NCI-H2081 (cell line): ENCODE results near the gene EPC1.

Experiments used
- DNase-seq, 2 experiments: peaks; one replicate each; lab custom pipeline; 2025; lab: John Stamatoyannopoulos, UW

The EPC1 gene

GRCh38 chr10:32337350-32337749 lies 9.6 kb downstream of the EPC1 start:
- no peak for DNase-seq

- no peak for DNase-seq
These were observed 13.1 kb downstream of the EPC1 start for GRCh38 chr10:32333849-32334248.

- DNase-seq, result no peak
These were observed 14.6 kb downstream of the EPC1 start for GRCh38 chr10:32332299-32332750.

GRCh38 chr10:32331606-32332005 lies 15.4 kb downstream of the EPC1 start:
- no peak for DNase-seq

- no peak for DNase-seq
These were observed 16.7 kb downstream of the EPC1 start for GRCh38 chr10:32330214-32330613.

- DNase-seq, result no peak
These were observed 17.9 kb downstream of the EPC1 start for GRCh38 chr10:32329061-32329460.

- no peak for DNase-seq
These were observed 18.5 kb downstream of the EPC1 start for GRCh38 chr10:32328499-32328898.

- no peak for DNase-seq
These were observed 19.6 kb downstream of the EPC1 start for GRCh38 chr10:32327364-32327691.

GRCh38 chr10:32326680-32327363 lies 20.1 kb downstream of the EPC1 start:
- no peak for DNase-seq

GRCh38 chr10:32326119-32326518 lies 20.8 kb downstream of the EPC1 start:
- no peak for DNase-seq

GRCh38 chr10:32323051-32323450 lies 23.9 kb downstream of the EPC1 start:
- DNase-seq, result no peak

- no peak for DNase-seq
These were observed 25.8 kb downstream of the EPC1 start for GRCh38 chr10:32321016-32321631.

- DNase-seq, result no peak
These were observed 28.5 kb downstream of the EPC1 start for GRCh38 chr10:32318476-32318896.

- DNase-seq, result no peak
These were observed 29.1 kb downstream of the EPC1 start for GRCh38 chr10:32317795-32318357.

- no peak for DNase-seq
These were observed 31.5 kb downstream of the EPC1 start for GRCh38 chr10:32315424-32315823.

GRCh38 chr10:32314588-32314987 lies 32.4 kb downstream of the EPC1 start:
- DNase-seq, result no peak

- no peak for DNase-seq
These were observed 38.8 kb downstream of the EPC1 start for GRCh38 chr10:32308027-32308603.

- DNase-seq, result no peak
These were observed 39.3 kb downstream of the EPC1 start for GRCh38 chr10:32307609-32308008.

GRCh38 chr10:32299354-32299980 lies 47.5 kb downstream of the EPC1 start:
- no peak for DNase-seq

- no peak for DNase-seq
These were observed 48.7 kb downstream of the EPC1 start for GRCh38 chr10:32298075-32298812.

GRCh38 chr10:32295027-32295426 lies 51.9 kb downstream of the EPC1 start:
- peak in 1 of 2 experiments; percentile 0 for DNase-seq

- no peak for DNase-seq
These were observed 53.4 kb downstream of the EPC1 start for GRCh38 chr10:32293581-32293980.
